PC-9 (cell line): ENCODE measurements around the gene GRAP2. TPM values are rescaled to one million over a fixed set of nuclear protein-coding genes. Genes with fewer than 3 reads are reported as not detected.
"Not testable (repeated sequence)": the region's sequence is repeated elsewhere in the genome, so short reads cannot be mapped to it uniquely, and the experiment has no call there.

Experiments
- BruUV-seq: library from RNA; stranded (reverse); fragments of 400-500 nt; replicated peaks from 2 replicates; lab custom pipeline; 2021; lab: Mats Ljungman, UMichigan
- CTCF ChIA-PET: fragments of 300-600 bp; sonication (Branson Sonifier 250); formaldehyde crosslinking; loops from one replicate; lab custom pipeline; 2022; ENCODE audit warnings: antibody characterized with exemption; lab: Charles Lee
- POLR2A ChIA-PET: fragments of 300-600 bp; sonication (Branson Sonifier 250); formaldehyde crosslinking; loops from one replicate; lab custom pipeline; 2022; ENCODE audit warnings: antibody characterized with exemption; ENCODE audit not compliant: unreplicated experiment; lab: Charles Lee
- DNase-seq, 2 experiments: peaks; one replicate each; pipeline versions ENCODE4 v3.0.0 to v3.0.0-alpha.2; 2015 to 2022; ENCODE audit warnings: mixed read lengths in 1 of 2
- H2AFZ ChIP-seq: fragments of 200-600 bp; sonication (generic); 2 replicates; pipeline ENCODE4 v1.8.1; 2017; ENCODE audit warnings: antibody characterized with exemption
- H3F3A ChIP-seq: fragments of 200-600 bp; sonication (generic); 2 replicates; pipeline ENCODE4 v1.8.1; 2017; ENCODE audit warnings: antibody characterized with exemption, mild to moderate bottlenecking, low read depth; ENCODE audit not compliant: insufficient read depth
- H3K27ac ChIP-seq: fragments of 200-600 bp; sonication (generic); 2 replicates; pipeline ENCODE4 v1.6.1; 2016; ENCODE audit warnings: mixed run types
- H3K27me3 ChIP-seq: fragments of 200-600 bp; sonication (generic); 2 replicates; pipeline ENCODE4 v1.6.1; 2016; ENCODE audit warnings: low read depth, mixed run types; ENCODE audit not compliant: insufficient read depth
- H3K36me3 ChIP-seq: fragments of 200-600 bp; sonication (generic); 2 replicates; pipeline ENCODE4 v1.6.1; 2016; ENCODE audit warnings: low read depth, mixed run types
- H3K4me1 ChIP-seq: fragments of 200-600 bp; sonication (generic); replicated peaks from 2 replicates; pipeline ENCODE4 v1.6.1; 2016; ENCODE audit warnings: mixed run types; ENCODE audit not compliant: insufficient read depth
- H3K4me2 ChIP-seq: fragments of 200-600 bp; sonication (generic); 2 replicates; pipeline ENCODE4 v1.6.1; 2017; ENCODE audit warnings: mixed run types
- H3K4me3 ChIP-seq: fragments of 200-600 bp; sonication (generic); 2 replicates; pipeline ENCODE4 v1.6.1; 2016; ENCODE audit warnings: mixed run types
- H3K79me2 ChIP-seq: fragments of 200-600 bp; sonication (generic); 2 replicates; pipeline ENCODE4 v1.6.1; 2017; ENCODE audit warnings: low read depth, mixed run types
- H3K9me2 ChIP-seq: fragments of 200-600 bp; sonication (generic); 2 replicates; pipeline ENCODE4 v1.8.1; 2017; ENCODE audit warnings: mild to moderate bottlenecking; ENCODE audit not compliant: insufficient read depth
- H3K9me3 ChIP-seq: fragments of 200-600 bp; sonication (generic); 2 replicates; pipeline ENCODE4 v1.8.1; 2016; ENCODE audit warnings: low read depth; ENCODE audit not compliant: insufficient read depth
- H4K20me1 ChIP-seq: fragments of 200-600 bp; sonication (generic); 2 replicates; pipeline ENCODE4 v1.8.1; 2017; ENCODE audit not compliant: insufficient read depth
- EZH2 ChIP-seq: fragments of 200-600 bp; sonication (generic); IDR thresholded peaks from 2 replicates; pipeline ENCODE4 v1.8.0; 2017; ENCODE audit warnings: antibody characterized with exemption, low read depth
- intact Hi-C: fragments of 100-400 bp; cut with micrococcal nuclease; formaldehyde crosslinking; loops from one replicate; pipeline ENCODE4 v1.10.0; 2022; ENCODE audit not compliant: unreplicated experiment
- total RNA-seq: library from RNA; stranded (reverse); gene quantifications from 2 replicates; pipeline ENCODE4 v1.2.3, GENCODE V29; 2021
- TF ChIP-seq, protein P1 (sequence below): fragments of 200-600 bp; sonication (generic); conservative IDR thresholded peaks from 2 replicates; pipeline ENCODE4 v1.6.1; 2017; ENCODE audit warnings: mixed run types, antibody characterized with exemption, mild to moderate bottlenecking, moderate library complexity

Gene GRAP2
- total RNA-seq, 1 experiment from 2014 or later, result not detected

DNA sequence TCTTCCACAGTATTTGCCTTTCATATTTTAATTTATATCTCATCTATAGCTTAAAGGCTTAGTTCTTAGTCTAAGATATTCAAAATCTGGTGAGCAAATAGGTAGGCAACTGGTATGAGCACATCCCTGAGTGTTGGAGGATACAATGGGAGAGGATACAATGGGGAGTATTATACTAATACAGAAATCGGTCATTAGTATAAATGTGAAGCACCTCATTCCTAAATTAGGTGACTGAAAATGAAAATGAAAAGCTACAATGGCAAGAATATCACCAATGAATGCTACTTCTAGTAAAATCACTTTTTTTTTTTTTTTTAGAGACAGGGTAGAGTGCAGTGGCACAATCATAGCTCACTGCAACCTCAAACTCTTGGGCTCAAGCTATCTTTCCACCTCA lies 28.3 kb upstream of the GRAP2 start:
- Histone ChIP-seq H4K20me1 (no peaks in the 10 kb centered on the region), H3F3A (no peaks in the 10 kb centered on the region), H3K4me3 (no peak overlapping the region), H3K4me2 (no peak overlapping the region), H2AFZ (no peak overlapping the region), H3K27me3 (peaks cover 29% of the 10 kb centered on the region), H3K27ac (no peak overlapping the region), H3K9me2 (no peaks in the 10 kb centered on the region), H3K4me1 (no peaks in the 10 kb centered on the region), H3K9me3 (no peaks in the 10 kb centered on the region), H3K36me3 (no peaks in the 10 kb centered on the region), H3K79me2 (no peaks in the 10 kb centered on the region)
- DNase-seq, result no peak
- ChIA-PET POLR2A (interaction anchor here (0.6 kb wide), 1 partner anchor 107 kb away, joined by 20 read pairs; no protein-coding TSS in a partner anchor), CTCF (no interaction called here)
- intact Hi-C loops, result no loop called here
- BruUV-seq, result no TSS peak
- TF ChIP-seq, protein P1, sequence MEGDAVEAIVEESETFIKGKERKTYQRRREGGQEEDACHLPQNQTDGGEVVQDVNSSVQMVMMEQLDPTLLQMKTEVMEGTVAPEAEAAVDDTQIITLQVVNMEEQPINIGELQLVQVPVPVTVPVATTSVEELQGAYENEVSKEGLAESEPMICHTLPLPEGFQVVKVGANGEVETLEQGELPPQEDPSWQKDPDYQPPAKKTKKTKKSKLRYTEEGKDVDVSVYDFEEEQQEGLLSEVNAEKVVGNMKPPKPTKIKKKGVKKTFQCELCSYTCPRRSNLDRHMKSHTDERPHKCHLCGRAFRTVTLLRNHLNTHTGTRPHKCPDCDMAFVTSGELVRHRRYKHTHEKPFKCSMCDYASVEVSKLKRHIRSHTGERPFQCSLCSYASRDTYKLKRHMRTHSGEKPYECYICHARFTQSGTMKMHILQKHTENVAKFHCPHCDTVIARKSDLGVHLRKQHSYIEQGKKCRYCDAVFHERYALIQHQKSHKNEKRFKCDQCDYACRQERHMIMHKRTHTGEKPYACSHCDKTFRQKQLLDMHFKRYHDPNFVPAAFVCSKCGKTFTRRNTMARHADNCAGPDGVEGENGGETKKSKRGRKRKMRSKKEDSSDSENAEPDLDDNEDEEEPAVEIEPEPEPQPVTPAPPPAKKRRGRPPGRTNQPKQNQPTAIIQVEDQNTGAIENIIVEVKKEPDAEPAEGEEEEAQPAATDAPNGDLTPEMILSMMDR, result no peak

DNA sequence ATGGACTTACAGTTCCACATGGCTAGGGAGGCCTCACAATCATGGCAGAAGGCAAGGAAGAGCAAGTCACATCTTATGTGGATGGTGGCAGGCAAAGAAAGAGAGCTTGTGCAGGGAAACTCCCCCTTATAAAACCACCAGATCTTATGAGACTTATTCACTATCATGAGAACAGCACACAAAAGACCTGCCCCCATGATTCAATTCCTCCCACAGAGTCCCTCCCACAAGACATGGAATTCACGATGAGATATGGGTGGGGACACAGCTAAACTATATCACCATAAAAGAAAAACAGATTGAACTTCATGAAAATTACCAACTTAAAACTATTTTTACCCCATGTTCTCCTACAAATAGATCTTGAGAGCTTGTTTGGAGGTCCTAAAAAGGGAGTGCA lies 26.9 kb upstream of the GRAP2 start:
- Histone ChIP-seq H3K27ac (no peak overlapping the region), H4K20me1 (no peaks in the 10 kb centered on the region), H3K9me2 (no peaks in the 10 kb centered on the region), H3K4me3 (no peak overlapping the region), H3K9me3 (no peaks in the 10 kb centered on the region), H3K4me2 (no peak overlapping the region), H3F3A (no peaks in the 10 kb centered on the region), H3K27me3 (peaks cover 30% of the 10 kb centered on the region), H2AFZ (no peak overlapping the region), H3K79me2 (no peaks in the 10 kb centered on the region), H3K4me1 (no peaks in the 10 kb centered on the region), H3K36me3 (no peaks in the 10 kb centered on the region)
- intact Hi-C loops, result no loop called here
- ChIA-PET CTCF (no interaction called here), POLR2A (no interaction called here)
- no TSS peak for BruUV-seq
- no peak for DNase-seq
- TF ChIP-seq EZH2, result no peak
- TF ChIP-seq, protein P1, result no peak

DNA sequence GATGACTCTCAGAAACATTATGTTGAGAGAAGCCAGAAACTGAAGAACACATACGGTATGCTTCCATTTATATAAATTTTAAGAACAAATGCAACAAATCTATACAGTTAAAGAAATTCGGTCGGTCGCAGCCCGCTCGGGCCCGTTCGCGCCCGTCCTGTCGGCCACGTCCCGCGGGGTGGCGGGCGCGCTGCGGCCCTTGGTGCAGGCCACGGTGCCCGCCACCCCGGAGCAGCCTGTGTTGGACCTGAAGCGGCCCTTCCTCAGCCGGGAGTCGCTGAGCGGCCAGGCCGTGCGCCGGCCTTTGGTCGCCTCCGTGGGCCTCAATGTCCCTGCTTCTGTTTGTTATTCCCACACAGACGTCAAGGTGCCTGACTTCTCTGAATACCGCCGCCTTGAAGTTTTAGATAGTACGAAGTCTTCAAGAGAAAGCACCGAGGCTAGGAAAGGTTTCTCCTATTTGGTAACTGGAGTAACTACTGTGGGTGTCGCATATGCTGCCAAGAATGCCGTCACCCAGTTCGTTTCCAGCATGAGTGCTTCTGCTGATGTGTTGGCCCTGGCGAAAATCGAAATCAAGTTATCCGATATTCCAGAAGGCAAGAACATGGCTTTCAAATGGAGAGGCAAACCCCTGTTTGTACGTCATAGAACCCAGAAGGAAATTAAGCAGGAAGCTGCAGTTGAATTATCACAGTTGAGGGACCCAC lies 25.6 kb upstream of the GRAP2 start:
- CTCF ChIA-PET, H3K27ac ChIP-seq, H3K36me3 ChIP-seq, H3K4me2 ChIP-seq, DNase-seq, intact Hi-C loops, H4K20me1 ChIP-seq, H3K9me2 ChIP-seq, H2AFZ ChIP-seq, H3K4me3 ChIP-seq, H3K79me2 ChIP-seq, H3F3A ChIP-seq, H3K4me1 ChIP-seq, BruUV-seq, H3K9me3 ChIP-seq, POLR2A ChIA-PET: not testable (repeated sequence)
- peaks cover 32% of the 10 kb centered on the region for H3K27me3 ChIP-seq
